Upper lobe of right lung (tissue), 1 donor: Measurements from ENCODE around the gene LACTB. TPM values are rescaled to one million over a fixed set of nuclear protein-coding genes. Genes with fewer than 3 reads are reported as not detected.

ENCODE experiments used
- ATAC-seq: fragments of 200-7000 bp; cut with Tn5 transposase; one replicate; pipeline ENCODE4 v1.9.1; 2020; ENCODE audit warnings: mild to moderate bottlenecking, moderate library complexity
- DNase-seq: peaks from one replicate; pipeline ENCODE4 v3.0.0-alpha.2; 2020
- H3K27ac ChIP-seq: fragments of 200-600 bp; one replicate; pipeline ENCODE4 v1.8.0; 2022
- H3K27me3 ChIP-seq: fragments of 200-600 bp; one replicate; pipeline ENCODE4 v1.8.0; 2022; ENCODE audit warnings: mild to moderate bottlenecking
- H3K36me3 ChIP-seq: fragments of 200-600 bp; one replicate; pipeline ENCODE4 v1.8.0; 2022
- H3K4me1 ChIP-seq: fragments of 200-600 bp; one replicate; pipeline ENCODE4 v1.8.0; 2022
- H3K4me3 ChIP-seq: fragments of 200-600 bp; one replicate; pipeline ENCODE4 v1.8.0; 2022; ENCODE audit warnings: mild to moderate bottlenecking
- H3K9me3 ChIP-seq: fragments of 200-600 bp; one replicate; pipeline ENCODE4 v1.8.0; 2022
- intact Hi-C: fragments of 100-400 bp; cut with DNase I; formaldehyde crosslinking; loops from one replicate; pipeline ENCODE4 v1.11.0; 2022
- total RNA-seq: library from RNA; stranded (reverse); fragmentation: NEBNext Ultra II Directional; extraction: Animal tissue kit (Norgen Biotek cat#: 25700); gene quantifications from one replicate; pipeline ENCODE4 v1.2.1, GENCODE V29; 2021
- TF ChIP-seq, protein P1 (sequence below): fragments of 200-600 bp; IDR thresholded peaks from one replicate; pipeline ENCODE4 v1.8.0; 2022; ENCODE audit warnings: antibody characterized with exemption
- donor health status: DM: no; HTN: yes; CAD: no; lungs with severe emphysema.

Gene LACTB
- total RNA-seq, 1 donor from 2014 or later = 24.8 TPM

GRCh38 chr15:63180746-63181145 lies 59.1 kb downstream of the LACTB start:
- Histone ChIP-seq H3K9me3 (no peaks in the 10 kb centered on the region), H3K4me3 (no peak overlapping the region), H3K27me3 (no peaks in the 10 kb centered on the region), H3K4me1 (no peaks in the 10 kb centered on the region), H3K36me3 (no peaks in the 10 kb centered on the region), H3K27ac (no peak overlapping the region)
- DNase-seq = no peak
- ATAC-seq = no peak
- TF ChIP-seq, protein P1, sequence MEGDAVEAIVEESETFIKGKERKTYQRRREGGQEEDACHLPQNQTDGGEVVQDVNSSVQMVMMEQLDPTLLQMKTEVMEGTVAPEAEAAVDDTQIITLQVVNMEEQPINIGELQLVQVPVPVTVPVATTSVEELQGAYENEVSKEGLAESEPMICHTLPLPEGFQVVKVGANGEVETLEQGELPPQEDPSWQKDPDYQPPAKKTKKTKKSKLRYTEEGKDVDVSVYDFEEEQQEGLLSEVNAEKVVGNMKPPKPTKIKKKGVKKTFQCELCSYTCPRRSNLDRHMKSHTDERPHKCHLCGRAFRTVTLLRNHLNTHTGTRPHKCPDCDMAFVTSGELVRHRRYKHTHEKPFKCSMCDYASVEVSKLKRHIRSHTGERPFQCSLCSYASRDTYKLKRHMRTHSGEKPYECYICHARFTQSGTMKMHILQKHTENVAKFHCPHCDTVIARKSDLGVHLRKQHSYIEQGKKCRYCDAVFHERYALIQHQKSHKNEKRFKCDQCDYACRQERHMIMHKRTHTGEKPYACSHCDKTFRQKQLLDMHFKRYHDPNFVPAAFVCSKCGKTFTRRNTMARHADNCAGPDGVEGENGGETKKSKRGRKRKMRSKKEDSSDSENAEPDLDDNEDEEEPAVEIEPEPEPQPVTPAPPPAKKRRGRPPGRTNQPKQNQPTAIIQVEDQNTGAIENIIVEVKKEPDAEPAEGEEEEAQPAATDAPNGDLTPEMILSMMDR = no peak
- intact Hi-C loops = no loop called here

- TF ChIP-seq, protein P1 = no peak
- no peaks in the 10 kb centered on the region for H3K27me3 ChIP-seq
- intact Hi-C loops = no loop called here
These were observed 60.0 kb downstream of the LACTB start for GRCh38 chr15:63181648-63182047.

GRCh38 chr15:63185206-63185605 lies 63.5 kb downstream of the LACTB start:
- no peak overlapping the region for H3K4me3 ChIP-seq
- TF ChIP-seq, protein P1 = no peak
- no peaks in the 10 kb centered on the region for H3K36me3 ChIP-seq
- no peaks in the 10 kb centered on the region for H3K4me1 ChIP-seq
- no peaks in the 10 kb centered on the region for H3K9me3 ChIP-seq
- no peaks in the 10 kb centered on the region for H3K27me3 ChIP-seq
- no peak overlapping the region for H3K27ac ChIP-seq
- ATAC-seq (no peak), DNase-seq (no peak)
- intact Hi-C loops = no loop called here

More at GRCh38 chr15:63181648-63182047, 60.0 kb downstream of the LACTB start:
- no peak overlapping the region for H3K4me3 ChIP-seq
- no peaks in the 10 kb centered on the region for H3K4me1 ChIP-seq
- no peak for DNase-seq
- peak; percentile 56 for ATAC-seq
- H3K27ac ChIP-seq = no peak overlapping the region
- H3K36me3 ChIP-seq = no peaks in the 10 kb centered on the region
- H3K9me3 ChIP-seq = no peaks in the 10 kb centered on the region

GRCh38 chr15:63186065-63186464 lies 64.4 kb downstream of the LACTB start:
- Histone ChIP-seq H3K27me3 (no peaks in the 10 kb centered on the region), H3K4me1 (no peaks in the 10 kb centered on the region), H3K36me3 (no peaks in the 10 kb centered on the region), H3K4me3 (no peak overlapping the region), H3K27ac (no peak overlapping the region), H3K9me3 (no peaks in the 10 kb centered on the region)
- TF ChIP-seq, protein P1 = no peak
- intact Hi-C loops = no loop called here
- ATAC-seq (no peak), DNase-seq (no peak)

- H3K27me3 ChIP-seq = no peaks in the 10 kb centered on the region
- no peak for DNase-seq
- H3K4me1 ChIP-seq = peaks cover 12% of the 10 kb centered on the region
- intact Hi-C loops = no loop called here
- TF ChIP-seq, protein P1 = no peak
- no peak for ATAC-seq
- no peak overlapping the region for H3K27ac ChIP-seq
- H3K9me3 ChIP-seq = no peaks in the 10 kb centered on the region
- no peak overlapping the region for H3K4me3 ChIP-seq
- H3K36me3 ChIP-seq = no peaks in the 10 kb centered on the region
These were observed 66.0 kb downstream of the LACTB start for GRCh38 chr15:63187589-63188226.
